ENCODE data around the gene ING3. TPM values are rescaled to one million over a fixed set of nuclear protein-coding genes. Genes with fewer than 3 reads are reported as not detected.
"Not testable (repeated sequence)": the region's sequence is repeated elsewhere in the genome, so short reads cannot be mapped to it uniquely, and the experiment has no call there.

Gene ING3
- total RNA-seq, 4 donors from 2014 or later: 12.6 to 19.4 (median 14.9) TPM

GRCh38 chr7:120981888-120982615 lies 31.5 kb downstream of the ING3 start:
- intact Hi-C loops (cut with DNase I): no loop called here
- no peaks in the 10 kb centered on the region for H3K4me1 ChIP-seq

GRCh38 chr7:120983592-120983991 lies 33.0 kb downstream of the ING3 start:
- intact Hi-C loops (cut with DNase I): not testable (repeated sequence)
- WGBS: 91% methylated on average over 5 of the region's 8 CpGs

More at GRCh38 chr7:120981888-120982615, 31.5 kb downstream of the ING3 start:
- no peak for TF ChIP-seq POLR2A (IDR thresholded peaks at IDR 0.05; ENCODE audit: low read depth)
- no peak for TF ChIP-seq EP300 (IDR thresholded peaks at IDR 0.05)
- no peak for TF ChIP-seq CTCF (IDR thresholded peaks at IDR 0.05)
- no peak for TF ChIP-seq POLR2AphosphoS5 (IDR thresholded peaks at IDR 0.05)
- 77% methylated on average over 4 of the region's 4 CpGs for WGBS
- H3K27me3 ChIP-seq: no peaks in the 10 kb centered on the region
- H3K27ac ChIP-seq (replicated peaks in 1 of 4): no peak overlapping the region
- H3K9me3 ChIP-seq: no peaks in the 10 kb centered on the region
- H3K36me3 ChIP-seq: peaks cover 0 to 4% (median 1%) of the 10 kb centered on the region in 4 donors
- no peak for DNase-seq (ENCODE audit: extremely low spot score)
- H3K4me3 ChIP-seq: no peak overlapping the region

GRCh38 chr7:120984406-120984805 lies 33.8 kb downstream of the ING3 start:
- WGBS: 96% methylated on average over 3 of the region's 3 CpGs
- intact Hi-C loops (cut with DNase I): no loop called here
- Histone ChIP-seq H3K9me3 (no peaks in the 10 kb centered on the region), H3K36me3 (no peaks in the 10 kb centered on the region), H3K4me1 (peaks cover 0 to 13% (median 12%) of the 10 kb centered on the region in 4 donors), H3K27ac (replicated peaks in 1 of 4) (no peak overlapping the region), H3K4me3 (no peak overlapping the region), H3K27me3 (no peaks in the 10 kb centered on the region)
- DNase-seq (ENCODE audit: extremely low spot score): no peak
- TF ChIP-seq POLR2A (IDR thresholded peaks at IDR 0.05; ENCODE audit: low read depth) (no peak), POLR2AphosphoS5 (IDR thresholded peaks at IDR 0.05) (no peak), EP300 (IDR thresholded peaks at IDR 0.05) (no peak), CTCF (IDR thresholded peaks at IDR 0.05) (no peak)

More at GRCh38 chr7:120983592-120983991, 33.0 kb downstream of the ING3 start:
- not testable (repeated sequence) for H3K27ac ChIP-seq (replicated peaks in 1 of 4); H3K9me3 ChIP-seq; H3K36me3 ChIP-seq; DNase-seq (ENCODE audit: extremely low spot score); H3K4me1 ChIP-seq; H3K27me3 ChIP-seq; H3K4me3 ChIP-seq

- no peaks in the 10 kb centered on the region for H3K36me3 ChIP-seq
- H3K27ac ChIP-seq (replicated peaks in 1 of 4): no peak overlapping the region
- no peaks in the 10 kb centered on the region for H3K9me3 ChIP-seq
- no peaks in the 10 kb centered on the region for H3K27me3 ChIP-seq
- H3K4me1 ChIP-seq: peaks cover 0 to 22% (median 20%) of the 10 kb centered on the region in 4 donors
- DNase-seq (ENCODE audit: extremely low spot score): no peak
- H3K4me3 ChIP-seq: no peak overlapping the region
- TF ChIP-seq EP300 (IDR thresholded peaks at IDR 0.05) (no peak), POLR2AphosphoS5 (IDR thresholded peaks at IDR 0.05) (no peak), POLR2A (IDR thresholded peaks at IDR 0.05; ENCODE audit: low read depth) (no peak), CTCF (IDR thresholded peaks at IDR 0.05) (no peak)
- 45% methylated on average over 2 of the region's 2 CpGs for WGBS
- intact Hi-C loops (cut with DNase I): loop anchor here (5.0 kb wide), 1 partner anchor 33 kb away; the partner anchor contains the start of gene ING3
Measured at GRCh38 chr7:120985130-120985758, 34.7 kb downstream of the ING3 start.

- intact Hi-C loops (cut with DNase I): loop anchor here (2.0 to 5.0 kb wide), 2 partner anchors 34 to 123 kb away; partner anchors contain the start of gene ING3
- no peak overlapping the region for H3K4me3 ChIP-seq
- WGBS: 84% methylated on average over 2 of the region's 2 CpGs
- H3K27ac ChIP-seq (replicated peaks in 1 of 4): no peak overlapping the region
- H3K4me1 ChIP-seq: peaks cover 0 to 28% (median 26%) of the 10 kb centered on the region in 4 donors
- TF ChIP-seq POLR2A (IDR thresholded peaks at IDR 0.05; ENCODE audit: low read depth): no peak
- no peak for TF ChIP-seq EP300 (IDR thresholded peaks at IDR 0.05)
- TF ChIP-seq POLR2AphosphoS5 (IDR thresholded peaks at IDR 0.05): no peak
- TF ChIP-seq CTCF (IDR thresholded peaks at IDR 0.05): no peak
- DNase-seq (ENCODE audit: extremely low spot score): no peak
- H3K36me3 ChIP-seq: no peaks in the 10 kb centered on the region
- H3K9me3 ChIP-seq: no peaks in the 10 kb centered on the region
- H3K27me3 ChIP-seq: no peaks in the 10 kb centered on the region
Measured at GRCh38 chr7:120985839-120986238, 35.3 kb downstream of the ING3 start.

Measured in esophagus muscularis mucosa (tissue), 4 donors.